Panc1 (cell line): Measurements from ENCODE around the gene SUGCT. TPM values are rescaled to one million over a fixed set of nuclear protein-coding genes. Genes with fewer than 3 reads are reported as not detected.

Experiments used
- ATAC-seq: fragments of 200-7000 bp; cut with Tn5 transposase; 2 replicates; pipeline ENCODE4 v1.9.1; 2020; ENCODE audit warnings: mild to moderate bottlenecking, moderate library complexity
- BruUV-seq: library from RNA; stranded (reverse); fragments of 400-500 nt; replicated peaks from 2 replicates; lab custom pipeline; 2021; lab: Mats Ljungman, UMichigan
- CTCF ChIA-PET: fragments of 300-600 bp; sonication (Branson Sonifier 250); formaldehyde crosslinking; loops from one replicate; lab custom pipeline; 2022; ENCODE audit warnings: antibody characterized with exemption; lab: Charles Lee
- POLR2A ChIA-PET: fragments of 300-600 bp; sonication (Branson Sonifier 250); formaldehyde crosslinking; loops from one replicate; lab custom pipeline; 2022; ENCODE audit warnings: antibody characterized with exemption; lab: Charles Lee
- DNase-seq: peaks from one replicate; pipeline ENCODE4 v3.0.0-alpha.2; 2010; ENCODE audit warnings: low read depth, low spot score
- H3K27ac ChIP-seq: 2 replicates; pipeline ENCODE4 v1.5.1; 2011; ENCODE audit warnings: mild to moderate bottlenecking, low read length, inconsistent platforms
- H3K27me3 ChIP-seq: fragments of 200-500 bp; sonication (Bioruptor generic); 2 replicates; pipeline ENCODE4 v1.6.0; 2014; ENCODE audit warnings: low read length, inconsistent platforms; ENCODE audit not compliant: control insufficient read depth, insufficient read depth
- H3K36me3 ChIP-seq: fragments of 200-500 bp; sonication (Bioruptor generic); 2 replicates; pipeline ENCODE4 v1.5.1; 2014; ENCODE audit warnings: inconsistent platforms, mild to moderate bottlenecking, low read length, moderate library complexity; ENCODE audit not compliant: control insufficient read depth, insufficient read depth
- H3K4me1 ChIP-seq: 2 replicates; pipeline ENCODE4 v1.5.1; 2011; ENCODE audit warnings: inconsistent platforms, mild to moderate bottlenecking, low read length, moderate library complexity; ENCODE audit not compliant: control insufficient read depth, insufficient read depth
- H3K4me3 ChIP-seq, 2 experiments: 2 replicates each; pipeline ENCODE4 v1.5.1; 2011 to 2012; ENCODE audit warnings: low read depth in 2 of 2, low read length in 2 of 2, mild to moderate bottlenecking in 2 of 2, inconsistent platforms in 1 of 2, moderate library complexity in 1 of 2
- H3K9me3 ChIP-seq: fragments of 200-500 bp; sonication (Bioruptor generic); 2 replicates; pipeline ENCODE4 v1.5.1; 2014; ENCODE audit warnings: low read depth, mild to moderate bottlenecking, inconsistent platforms, low read length, moderate library complexity; ENCODE audit not compliant: control insufficient read depth, insufficient read depth
- CTCF ChIP-seq: fragments of 450-650 bp; IDR thresholded peaks from 2 replicates; pipeline ENCODE4 v1.5.1; 2017; ENCODE audit warnings: mild to moderate bottlenecking
- POLR2AphosphoS5 ChIP-seq: IDR thresholded peaks from 2 replicates; pipeline ENCODE4 v1.6.1; 2012; ENCODE audit warnings: mild to moderate bottlenecking, low read depth, low read length, moderate library complexity
- SIN3A ChIP-seq: IDR thresholded peaks from 2 replicates; pipeline ENCODE4 v1.6.1; 2012; ENCODE audit warnings: low read depth, mild to moderate bottlenecking, low read length, moderate library complexity, borderline replicate concordance; ENCODE audit not compliant: insufficient read depth
- TCF7L2 ChIP-seq: IDR thresholded peaks from 2 replicates; pipeline ENCODE4 v1.6.1; 2011; ENCODE audit warnings: mild to moderate bottlenecking, low read depth, low read length, inconsistent platforms
- in situ Hi-C: cut with HindIII; loops from 2 replicates; pipeline ENCODE4 v1.10.0; 2016; ENCODE audit warnings: low sequenced_read_pairs, low pct_unique_long_range_greater_than_20kb
- intact Hi-C: fragments of 100-400 bp; cut with micrococcal nuclease; formaldehyde crosslinking; loops from one replicate; pipeline ENCODE4 v1.10.0; 2022; ENCODE audit not compliant: unreplicated experiment
- total RNA-seq: library from RNA; stranded (reverse); gene quantifications from one replicate; pipeline ENCODE4 v1.2.1, GENCODE V29; 2021; ENCODE audit not compliant: unreplicated experiment
- TF ChIP-seq, protein P1 (sequence below), 2 experiments: IDR thresholded peaks; 2 replicates each; pipeline ENCODE4 v1.6.1; 2011 to 2012; ENCODE audit warnings: low read depth in 2 of 2, control low read depth in 1 of 2, low read length in 1 of 2, mild to moderate bottlenecking in 1 of 2, moderate library complexity in 1 of 2; ENCODE audit not compliant: insufficient read depth in 1 of 2

Gene SUGCT
- total RNA-seq, 1 experiment from 2014 or later = 3.1 TPM

DNA sequence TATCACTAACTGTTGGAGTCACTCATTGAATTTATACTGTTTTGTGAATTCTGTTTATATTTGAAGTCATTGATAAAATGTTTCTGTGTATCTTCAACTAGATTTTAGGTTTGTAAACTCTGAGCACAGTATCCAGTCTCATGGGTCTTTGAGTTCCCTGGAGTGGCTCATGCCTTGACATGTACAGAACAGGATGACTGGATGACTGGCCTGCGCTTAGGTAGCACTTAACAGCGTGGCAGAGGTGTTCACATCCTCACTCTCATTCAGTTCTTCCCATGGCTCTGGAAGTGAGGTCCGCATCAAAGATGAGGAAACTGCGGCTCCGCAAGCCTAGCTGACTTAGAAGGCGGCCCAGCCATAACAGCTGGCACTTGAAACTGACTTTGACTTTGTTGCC, 576.9 kb downstream of the SUGCT start:
- ATAC-seq (no peak), DNase-seq (no peak)
- TF ChIP-seq TCF7L2 = no peak
- no peak for TF ChIP-seq POLR2AphosphoS5
- no peak for TF ChIP-seq SIN3A
- no peak for TF ChIP-seq CTCF
- TF ChIP-seq, protein P1, sequence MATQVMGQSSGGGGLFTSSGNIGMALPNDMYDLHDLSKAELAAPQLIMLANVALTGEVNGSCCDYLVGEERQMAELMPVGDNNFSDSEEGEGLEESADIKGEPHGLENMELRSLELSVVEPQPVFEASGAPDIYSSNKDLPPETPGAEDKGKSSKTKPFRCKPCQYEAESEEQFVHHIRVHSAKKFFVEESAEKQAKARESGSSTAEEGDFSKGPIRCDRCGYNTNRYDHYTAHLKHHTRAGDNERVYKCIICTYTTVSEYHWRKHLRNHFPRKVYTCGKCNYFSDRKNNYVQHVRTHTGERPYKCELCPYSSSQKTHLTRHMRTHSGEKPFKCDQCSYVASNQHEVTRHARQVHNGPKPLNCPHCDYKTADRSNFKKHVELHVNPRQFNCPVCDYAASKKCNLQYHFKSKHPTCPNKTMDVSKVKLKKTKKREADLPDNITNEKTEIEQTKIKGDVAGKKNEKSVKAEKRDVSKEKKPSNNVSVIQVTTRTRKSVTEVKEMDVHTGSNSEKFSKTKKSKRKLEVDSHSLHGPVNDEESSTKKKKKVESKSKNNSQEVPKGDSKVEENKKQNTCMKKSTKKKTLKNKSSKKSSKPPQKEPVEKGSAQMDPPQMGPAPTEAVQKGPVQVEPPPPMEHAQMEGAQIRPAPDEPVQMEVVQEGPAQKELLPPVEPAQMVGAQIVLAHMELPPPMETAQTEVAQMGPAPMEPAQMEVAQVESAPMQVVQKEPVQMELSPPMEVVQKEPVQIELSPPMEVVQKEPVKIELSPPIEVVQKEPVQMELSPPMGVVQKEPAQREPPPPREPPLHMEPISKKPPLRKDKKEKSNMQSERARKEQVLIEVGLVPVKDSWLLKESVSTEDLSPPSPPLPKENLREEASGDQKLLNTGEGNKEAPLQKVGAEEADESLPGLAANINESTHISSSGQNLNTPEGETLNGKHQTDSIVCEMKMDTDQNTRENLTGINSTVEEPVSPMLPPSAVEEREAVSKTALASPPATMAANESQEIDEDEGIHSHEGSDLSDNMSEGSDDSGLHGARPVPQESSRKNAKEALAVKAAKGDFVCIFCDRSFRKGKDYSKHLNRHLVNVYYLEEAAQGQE (IDR thresholded peaks at IDR 0.05; ENCODE audit: insufficient read depth in 1 of 2, low read depth in 2 of 2, low read length in 1 of 2) = no peak
- no TSS peak for BruUV-seq
- intact Hi-C loops = no loop called here
- no peaks in the 10 kb centered on the region for H3K36me3 ChIP-seq
- no peak overlapping the region for H3K4me3 ChIP-seq
- in situ Hi-C loops = no loop called here
- no peaks in the 10 kb centered on the region for H3K27me3 ChIP-seq
- POLR2A ChIA-PET = no interaction called here
- H3K4me1 ChIP-seq = no peaks in the 10 kb centered on the region
- CTCF ChIA-PET = no interaction called here
- H3K27ac ChIP-seq = no peak overlapping the region
- H3K9me3 ChIP-seq = no peaks in the 10 kb centered on the region

DNA sequence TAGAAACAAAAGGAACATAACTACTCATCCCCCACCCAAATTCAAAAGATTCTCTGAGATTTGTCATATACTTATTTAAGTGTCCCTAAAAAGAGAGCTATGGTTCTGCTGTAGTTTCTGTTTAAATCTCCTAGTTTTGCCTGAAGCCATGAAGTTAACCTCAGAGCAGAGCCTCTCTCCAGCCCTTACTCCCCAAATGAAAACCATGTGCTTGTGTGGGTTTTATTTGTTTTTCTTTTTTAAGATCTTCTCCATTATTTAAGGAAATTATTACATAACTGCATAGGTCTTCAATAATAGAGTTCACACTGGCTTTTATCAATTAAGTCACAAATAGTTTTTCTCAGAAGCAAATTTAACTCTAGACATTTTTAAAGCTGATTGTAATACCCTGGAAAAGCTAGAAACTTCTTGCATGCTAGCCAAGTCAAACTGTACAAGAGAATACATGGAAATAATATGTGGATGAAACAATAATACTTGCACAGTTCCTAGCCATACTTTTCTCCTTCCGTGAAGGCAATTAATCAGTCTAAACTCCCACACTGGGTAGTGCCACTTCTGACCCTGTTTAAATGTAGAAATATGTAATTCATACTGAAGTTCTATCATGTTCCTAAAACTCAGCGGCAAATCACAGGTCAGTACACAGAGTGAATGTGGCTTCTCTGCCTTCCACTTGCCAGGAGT, 579.7 kb downstream of the SUGCT start:
- intact Hi-C loops = no loop called here
- Histone ChIP-seq H3K27me3 (no peaks in the 10 kb centered on the region), H3K4me3 (no peak overlapping the region), H3K36me3 (no peaks in the 10 kb centered on the region), H3K4me1 (no peaks in the 10 kb centered on the region), H3K9me3 (no peaks in the 10 kb centered on the region), H3K27ac (no peak overlapping the region)
- no peak for DNase-seq
- TF ChIP-seq, protein P1 (IDR thresholded peaks at IDR 0.05; ENCODE audit: insufficient read depth in 1 of 2, low read depth in 2 of 2, low read length in 1 of 2) = no peak
- TF ChIP-seq CTCF = no peak
- TF ChIP-seq POLR2AphosphoS5 = no peak
- no peak for TF ChIP-seq SIN3A
- no peak for TF ChIP-seq TCF7L2
- in situ Hi-C loops = no loop called here
- ChIA-PET CTCF (no interaction called here), POLR2A (no interaction called here)
- ATAC-seq = no peak
- no TSS peak for BruUV-seq
